CD4-positive, alpha-beta T cell treated with Interleukin-21 for 1 hour (primary cell): ENCODE results near the gene VPS33B.
"Not testable (repeated sequence)": the region's sequence is repeated elsewhere in the genome, so short reads cannot be mapped to it uniquely, and the experiment has no call there.

ENCODE experiments used
- DNase-seq: peaks from one replicate; pipeline ENCODE4 v3.0.0-alpha.2; 2020

Gene VPS33B

DNA sequence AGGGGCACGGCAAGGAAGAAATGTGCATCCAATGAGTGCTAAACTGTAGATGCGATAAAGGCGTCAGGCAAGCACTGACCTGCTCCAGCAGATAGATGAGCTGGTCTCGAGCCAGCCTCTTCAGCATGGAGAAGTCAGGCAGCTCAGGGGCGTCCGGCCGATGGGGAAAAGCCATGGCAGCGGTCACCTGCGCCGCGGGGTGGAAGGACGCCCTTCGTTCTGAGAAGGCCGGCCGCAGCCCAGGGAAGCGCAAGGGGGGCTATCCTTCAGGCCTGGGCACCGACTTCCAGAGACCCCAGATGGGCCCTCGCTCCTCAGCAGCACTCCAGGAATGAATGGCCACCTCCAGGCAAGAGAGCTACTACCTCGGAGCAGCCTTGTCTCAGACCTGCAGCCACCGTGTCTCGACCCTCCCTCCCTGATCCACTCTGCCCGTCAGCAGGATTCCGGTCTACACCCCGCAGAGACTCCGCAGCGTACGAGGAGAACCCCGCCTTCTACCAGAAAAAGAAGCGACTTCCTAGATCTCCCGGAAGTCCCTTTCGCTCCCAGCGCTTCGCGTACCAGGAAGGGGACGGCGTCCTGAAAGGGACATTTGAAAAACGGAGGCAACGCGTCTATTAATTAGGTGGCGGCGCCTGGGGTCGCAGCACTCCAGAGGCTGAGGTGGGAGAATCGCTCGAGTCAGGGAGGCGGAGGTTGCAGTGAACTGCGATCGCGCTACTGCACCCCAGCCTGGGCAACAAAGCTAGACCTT is at the start of gene VPS33B:
Gene VPS33B, minus strand, starts transcription at position 520 of the 757 bp plus-strand sequence. Its CDS starts 345 bp downstream, at position 175.
- DNase-seq: peak; percentile 88

GRCh38 chr15:91072161-91072560 is 49.8 kb upstream of the VPS33B start:
- no peak for DNase-seq

DNA sequence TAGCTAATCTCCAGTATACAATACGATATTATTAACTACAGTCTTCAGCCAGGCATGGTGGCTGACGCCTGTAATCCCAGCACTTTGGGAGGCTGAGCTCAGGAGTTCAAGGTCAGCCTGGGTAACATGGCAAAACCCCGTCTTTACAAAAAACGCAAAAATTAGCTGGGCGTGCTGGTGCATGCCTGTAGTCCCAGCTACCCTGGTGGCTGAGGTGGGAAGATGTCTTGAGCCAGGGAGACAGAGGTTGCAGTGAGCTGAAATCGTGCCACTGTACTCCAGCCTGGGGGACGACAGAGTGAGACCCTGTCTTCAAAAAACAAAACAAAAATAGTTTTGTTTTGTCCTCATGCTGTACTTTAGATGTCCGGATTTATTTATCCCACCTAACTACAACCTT is 48.5 kb upstream of the VPS33B start:
- DNase-seq: no peak

- DNase-seq: no peak
These were observed 46.6 kb upstream of the VPS33B start for GRCh38 chr15:91068966-91069365.

- DNase-seq: no peak
These were observed 46.0 kb upstream of the VPS33B start for GRCh38 chr15:91068436-91068835.

- no peak for DNase-seq
These were observed 44.6 kb upstream of the VPS33B start for GRCh38 chr15:91067036-91067435.

DNA sequence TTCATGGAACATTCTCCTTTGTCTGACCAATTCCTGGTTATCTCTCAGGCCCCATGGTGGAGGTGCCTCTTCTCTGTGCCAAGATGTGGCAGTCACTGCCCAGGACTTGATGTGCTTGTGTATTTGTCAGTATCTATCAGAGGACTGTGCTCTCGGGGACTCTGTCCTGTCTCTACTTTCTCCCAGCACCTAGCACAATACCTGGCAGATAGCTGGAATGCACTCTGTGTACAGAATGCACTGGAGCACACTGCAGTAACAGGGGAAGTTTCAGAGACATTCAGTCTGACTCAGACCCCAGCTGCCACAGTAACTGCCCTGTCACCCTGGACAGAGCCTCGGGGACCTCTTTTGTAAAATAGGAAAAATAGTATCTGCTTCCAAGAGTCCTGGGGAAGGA is 43.1 kb upstream of the VPS33B start:
- no peak for DNase-seq

- no peak for DNase-seq
These were observed 39.6 kb upstream of the VPS33B start for GRCh38 chr15:91061997-91062396.

DNA sequence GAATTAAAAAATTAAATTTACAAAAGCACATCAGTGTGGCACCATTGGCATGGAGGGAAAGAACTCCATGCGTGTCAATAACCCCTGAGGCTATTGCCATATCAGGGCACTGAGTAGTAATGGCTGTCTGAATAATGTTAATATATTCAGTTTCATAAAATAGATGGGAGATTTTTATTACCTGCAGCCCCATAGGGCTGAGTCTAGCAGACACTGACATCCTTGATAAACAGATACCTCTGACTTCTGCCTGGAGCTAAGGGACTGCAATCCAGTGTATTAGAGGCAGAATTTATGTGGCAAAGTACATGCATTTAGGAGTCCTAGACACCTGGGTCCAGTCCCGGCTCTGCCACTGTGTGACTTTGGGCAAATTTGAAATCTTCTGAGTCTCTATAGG is 38.8 kb upstream of the VPS33B start:
- DNase-seq: no peak

DNA sequence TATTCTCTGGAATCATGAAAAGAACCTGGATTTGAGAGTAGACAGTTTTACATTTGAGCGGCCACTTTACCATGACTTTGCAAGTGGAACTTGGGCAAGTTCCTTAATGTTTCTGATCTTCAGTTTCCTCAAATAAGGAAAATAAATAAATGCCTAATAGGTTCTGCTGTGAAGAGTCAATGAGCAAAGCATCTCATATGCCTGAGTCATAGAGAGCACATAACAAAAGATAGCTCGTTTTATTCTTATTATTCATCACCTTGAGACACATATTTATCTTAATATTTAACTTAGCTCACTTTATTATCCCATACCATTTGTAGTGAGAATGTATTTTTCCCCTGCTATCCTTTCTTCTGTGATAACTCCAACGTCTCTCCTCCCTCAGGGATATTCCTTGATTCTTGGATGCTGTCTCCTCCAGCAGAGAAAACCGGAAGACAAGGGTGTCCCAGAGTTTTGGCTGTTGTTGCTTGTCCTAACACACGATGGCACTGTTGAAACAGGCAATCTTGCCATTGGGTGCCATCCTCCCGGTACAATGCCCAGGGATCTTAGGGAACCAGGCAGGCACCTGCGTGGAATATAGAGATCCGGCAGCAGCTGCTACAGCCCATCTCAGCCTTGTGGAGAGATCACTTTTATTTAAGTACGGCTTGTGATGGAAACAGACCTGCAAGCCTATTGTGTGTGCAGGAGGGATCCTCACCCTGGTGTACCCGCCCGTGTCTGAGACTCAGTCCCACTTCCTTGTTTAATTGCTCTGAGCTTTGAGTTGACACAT is 33.3 kb upstream of the VPS33B start:
- peak; percentile 47 for DNase-seq

- no peak for DNase-seq
These were observed 32.4 kb upstream of the VPS33B start for GRCh38 chr15:91054816-91055215.

DNA sequence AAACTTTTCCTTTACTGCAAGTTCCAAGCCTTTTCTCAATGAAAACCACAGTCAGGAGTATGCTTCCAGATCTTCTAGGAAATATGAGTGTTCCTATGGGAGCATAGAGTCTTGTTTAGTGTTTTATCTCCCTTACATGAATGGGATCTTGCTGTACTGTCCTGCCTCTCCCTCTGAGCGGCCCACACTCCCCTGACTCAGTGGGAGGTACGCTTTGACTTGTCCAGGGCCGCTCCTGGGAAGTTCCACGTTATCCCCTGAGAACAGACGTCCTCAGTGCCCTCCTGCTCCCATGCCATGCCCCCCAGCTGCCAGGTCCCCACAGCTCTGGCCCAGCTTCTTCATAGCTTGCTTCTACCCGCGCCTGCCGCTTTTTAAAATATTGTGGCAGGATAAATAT is 28.9 kb upstream of the VPS33B start:
- DNase-seq: no peak

GRCh38 chr15:91050128-91050455 is 27.7 kb upstream of the VPS33B start:
- no peak for DNase-seq

DNA sequence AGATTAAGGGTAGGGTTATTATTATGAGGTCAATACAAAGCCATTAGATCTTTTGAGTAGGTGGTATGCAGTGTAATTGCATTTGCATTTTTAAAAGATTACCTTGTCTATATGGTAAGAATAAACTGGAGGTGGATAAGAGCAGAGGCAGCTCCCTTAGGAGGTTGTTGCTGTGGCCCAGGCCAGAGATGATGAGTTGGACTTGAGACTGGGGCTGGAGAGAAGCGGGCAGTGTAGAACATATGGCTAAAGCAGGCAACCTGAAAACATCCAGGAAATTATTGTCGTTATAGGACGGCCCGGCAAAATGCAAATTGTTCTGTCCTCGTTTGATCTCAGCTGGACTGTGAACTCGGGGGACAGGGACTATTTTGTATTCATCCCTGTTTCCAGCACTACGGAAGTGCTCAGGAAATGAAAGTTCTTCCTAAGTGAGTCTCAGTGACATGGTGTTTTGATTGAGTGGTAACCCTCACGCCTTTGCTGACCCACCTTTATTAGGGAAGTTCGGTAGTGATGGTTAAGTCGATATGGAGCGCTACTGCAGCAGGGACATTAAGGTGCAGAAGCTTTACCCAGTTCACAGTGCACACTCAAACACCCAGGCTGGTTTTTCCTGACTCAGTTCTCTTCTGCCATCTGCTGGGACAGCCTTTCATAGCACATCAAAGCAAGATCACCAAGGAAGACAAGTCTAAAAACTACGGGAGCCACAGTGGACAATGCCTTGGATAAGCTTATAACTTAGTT is 27.2 kb upstream of the VPS33B start:
- DNase-seq: peak; percentile 76

GRCh38 chr15:91047545-91048199 is 25.3 kb upstream of the VPS33B start:
- peak; percentile 23 for DNase-seq

- DNase-seq: not testable (repeated sequence)
These were observed 23.7 kb upstream of the VPS33B start for GRCh38 chr15:91046056-91046455.

DNA sequence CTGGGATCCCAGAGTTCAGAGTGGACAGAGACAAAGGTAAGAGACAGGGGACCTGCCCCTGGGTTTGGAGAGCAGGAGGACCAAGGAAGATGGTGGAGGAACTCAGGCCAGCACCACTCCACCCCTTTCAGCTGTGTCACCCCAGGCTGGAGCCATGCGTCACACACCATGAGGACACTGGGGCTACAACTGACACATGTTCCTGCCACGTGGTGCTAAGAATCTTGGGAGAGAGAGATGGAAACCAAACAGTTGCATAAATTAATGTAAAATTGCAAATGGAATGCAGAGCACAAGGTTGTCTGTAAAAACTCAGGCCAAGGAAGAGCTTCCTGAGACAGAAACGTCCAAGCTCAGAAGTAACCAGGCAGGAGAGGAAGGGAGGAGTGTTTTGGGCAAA is 22.7 kb upstream of the VPS33B start:
- DNase-seq: no peak

DNA sequence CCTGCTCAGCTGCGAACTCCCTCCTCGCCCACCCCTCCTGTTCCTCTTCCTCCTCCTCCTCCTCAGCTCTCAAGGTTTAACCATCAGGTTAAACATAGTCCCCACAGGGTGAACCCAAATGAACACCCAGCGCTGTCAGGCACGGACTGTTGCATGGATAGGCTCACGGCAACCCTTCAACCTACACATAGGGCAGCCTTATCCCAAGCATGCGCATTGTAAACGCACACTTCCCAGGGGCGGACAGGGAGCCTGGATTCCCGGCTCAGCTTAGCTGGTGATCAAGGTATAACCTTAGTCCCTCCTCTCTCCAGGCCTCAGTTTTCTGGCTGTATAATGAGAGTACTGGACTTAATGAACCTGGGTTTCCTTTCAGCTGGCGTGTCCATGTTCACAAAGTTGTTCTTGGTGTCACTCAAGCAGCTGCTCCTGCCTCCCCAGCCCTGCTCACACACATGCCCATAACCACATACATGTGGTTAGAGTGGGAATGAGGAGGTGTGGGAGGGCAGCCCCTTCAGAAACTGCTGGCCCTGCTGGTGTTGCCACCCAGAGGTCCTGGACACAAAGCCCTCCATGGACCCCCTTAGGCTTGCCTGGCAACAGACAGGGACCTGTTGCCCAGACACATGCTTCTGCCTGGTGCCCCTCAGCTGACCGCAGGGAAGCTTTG is 20.9 kb upstream of the VPS33B start:
- no peak for DNase-seq

DNA sequence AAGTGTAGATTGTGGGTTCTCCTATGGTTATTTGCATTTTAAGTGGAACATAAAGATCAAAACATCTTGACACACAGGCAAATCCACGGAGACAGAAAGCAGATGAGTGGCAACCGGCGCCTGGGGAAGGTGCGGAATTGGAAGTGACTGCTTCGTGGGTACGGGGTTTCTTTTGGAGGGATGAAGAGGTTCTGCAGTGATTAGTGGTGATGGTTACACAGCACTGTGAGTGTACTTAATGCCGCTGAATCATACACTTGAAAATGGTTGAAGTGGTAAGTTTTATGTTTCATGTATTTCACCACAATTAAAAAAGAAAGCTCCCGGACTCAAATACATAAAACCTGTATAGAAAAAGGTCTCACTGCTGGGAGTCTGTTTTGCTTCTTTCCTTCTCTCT is 18.5 kb upstream of the VPS33B start:
- DNase-seq: no peak

GRCh38 chr15:91039996-91040395 is 17.6 kb upstream of the VPS33B start:
- DNase-seq: no peak

- peak; percentile 62 for DNase-seq
These were observed 10.8 kb upstream of the VPS33B start for GRCh38 chr15:91032919-91033803.

DNA sequence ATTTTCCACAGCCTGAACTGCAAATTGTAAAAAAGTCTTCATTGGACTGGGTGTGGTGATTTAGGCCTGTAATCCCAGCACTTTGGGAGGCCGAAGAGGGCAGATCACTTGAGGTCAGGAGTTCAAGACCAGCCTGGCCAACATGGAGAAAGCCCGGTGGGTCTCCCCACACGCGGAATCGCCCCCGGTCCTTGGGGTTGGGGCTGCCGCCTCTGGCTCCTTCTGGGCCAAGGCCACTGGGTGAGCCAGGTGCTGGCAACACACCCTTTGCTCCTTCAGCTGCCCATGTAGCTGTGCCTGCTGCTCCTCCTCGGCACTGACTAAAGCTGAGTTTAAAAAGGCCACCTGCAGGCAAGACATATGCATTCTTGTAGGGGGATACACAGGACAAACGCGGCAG is 9.4 kb upstream of the VPS33B start:
- DNase-seq: no peak
